ENCODE data around the gene UBN2. TPM values are rescaled to one million over a fixed set of nuclear protein-coding genes. Genes with fewer than 3 reads are reported as not detected.
A peak's percentile ranks its signal among the peaks of the same experiment; 100 is the strongest.

The UBN2 gene
- total RNA-seq, 1 donor = 9.8 TPM

- H3K27ac ChIP-seq (ENCODE audit: low read depth, low read length) = peak overlapping the region; percentile 81
- peak overlapping the region; percentile 53 for H2AFZ ChIP-seq (ENCODE audit: low read length)
- no peak overlapping the region for H3K4me2 ChIP-seq (ENCODE audit: insufficient read depth, low read length)
Measured at GRCh38 chr7:139246494-139246893, 15.5 kb downstream of the UBN2 start.

GRCh38 chr7:139246905-139247304 is 15.9 kb downstream of the UBN2 start:
- Histone ChIP-seq H3K27ac (ENCODE audit: low read depth, low read length) (peak overlapping the region; percentile 81), H3K79me2 (ENCODE audit: insufficient read depth, low read length) (peaks cover 12% of the 10 kb centered on the region)

More at GRCh38 chr7:139246494-139246893, 15.5 kb downstream of the UBN2 start:
- H4K20me1 ChIP-seq (ENCODE audit: insufficient read depth, low read length) = peaks cover 5% of the 10 kb centered on the region
- TF ChIP-seq CTCF (IDR thresholded peaks at IDR 0.05; ENCODE audit: extremely low read depth, low read depth, low read length) = no peak
- no peaks in the 10 kb centered on the region for H3K9me3 ChIP-seq (ENCODE audit: low read depth, low read length)
- DNase-seq (ENCODE audit: insufficient read length, low spot score, missing footprints) = no peak
- peaks cover 36% of the 10 kb centered on the region for H3K36me3 ChIP-seq (ENCODE audit: insufficient read depth, low read length)
- peaks cover 14% of the 10 kb centered on the region for H3K4me1 ChIP-seq (ENCODE audit: insufficient read depth, low read length)
- peak overlapping the region; percentile 6 for H3K4me3 ChIP-seq (ENCODE audit: insufficient read depth, low read length)
- no peaks in the 10 kb centered on the region for H3K27me3 ChIP-seq (ENCODE audit: insufficient read depth, low read length)
- H3K79me2 ChIP-seq (ENCODE audit: insufficient read depth, low read length) = peaks cover 12% of the 10 kb centered on the region

GRCh38 chr7:139249179-139249810 is 18.3 kb downstream of the UBN2 start:
- Histone ChIP-seq H3K27me3 (ENCODE audit: insufficient read depth, low read length) (no peaks in the 10 kb centered on the region), H3K36me3 (ENCODE audit: insufficient read depth, low read length) (peaks cover 39% of the 10 kb centered on the region), H3K4me2 (ENCODE audit: insufficient read depth, low read length) (no peak overlapping the region), H3K79me2 (ENCODE audit: insufficient read depth, low read length) (peaks cover 17% of the 10 kb centered on the region), H2AFZ (ENCODE audit: low read length) (no peak overlapping the region), H4K20me1 (ENCODE audit: insufficient read depth, low read length) (no peaks in the 10 kb centered on the region), H3K4me3 (ENCODE audit: insufficient read depth, low read length) (no peak overlapping the region), H3K9me3 (ENCODE audit: low read depth, low read length) (no peaks in the 10 kb centered on the region), H3K4me1 (ENCODE audit: insufficient read depth, low read length) (peaks cover 14% of the 10 kb centered on the region), H3K27ac (ENCODE audit: low read depth, low read length) (no peak overlapping the region)
- no peak for TF ChIP-seq CTCF (IDR thresholded peaks at IDR 0.05; ENCODE audit: extremely low read depth, low read depth, low read length)
- no peak for DNase-seq (ENCODE audit: insufficient read length, low spot score, missing footprints)

More at GRCh38 chr7:139246905-139247304, 15.9 kb downstream of the UBN2 start:
- DNase-seq (ENCODE audit: insufficient read length, low spot score, missing footprints) = peak; percentile 95
- Histone ChIP-seq H3K4me3 (ENCODE audit: insufficient read depth, low read length) (peak overlapping the region; percentile 6), H3K27me3 (ENCODE audit: insufficient read depth, low read length) (no peaks in the 10 kb centered on the region), H3K4me1 (ENCODE audit: insufficient read depth, low read length) (peaks cover 14% of the 10 kb centered on the region), H2AFZ (ENCODE audit: low read length) (peak overlapping the region; percentile 53), H4K20me1 (ENCODE audit: insufficient read depth, low read length) (peaks cover 5% of the 10 kb centered on the region), H3K36me3 (ENCODE audit: insufficient read depth, low read length) (peaks cover 36% of the 10 kb centered on the region), H3K9me3 (ENCODE audit: low read depth, low read length) (no peaks in the 10 kb centered on the region), H3K4me2 (ENCODE audit: insufficient read depth, low read length) (peak overlapping the region; percentile 16)
- TF ChIP-seq CTCF (IDR thresholded peaks at IDR 0.05; ENCODE audit: extremely low read depth, low read depth, low read length) = no peak

GRCh38 chr7:139252451-139252850 is 21.4 kb downstream of the UBN2 start:
- peaks cover 6% of the 10 kb centered on the region for H3K4me1 ChIP-seq (ENCODE audit: insufficient read depth, low read length)
- peak overlapping the region; percentile 47 for H3K27ac ChIP-seq (ENCODE audit: low read depth, low read length)
- no peak overlapping the region for H3K4me2 ChIP-seq (ENCODE audit: insufficient read depth, low read length)
- H3K4me3 ChIP-seq (ENCODE audit: insufficient read depth, low read length) = no peak overlapping the region
- no peaks in the 10 kb centered on the region for H3K27me3 ChIP-seq (ENCODE audit: insufficient read depth, low read length)
- H4K20me1 ChIP-seq (ENCODE audit: insufficient read depth, low read length) = no peaks in the 10 kb centered on the region
- no peaks in the 10 kb centered on the region for H3K9me3 ChIP-seq (ENCODE audit: low read depth, low read length)
- H3K36me3 ChIP-seq (ENCODE audit: insufficient read depth, low read length) = peaks cover 22% of the 10 kb centered on the region
- no peak overlapping the region for H2AFZ ChIP-seq (ENCODE audit: low read length)
- peak; percentile 63 for DNase-seq (ENCODE audit: insufficient read length, low spot score, missing footprints)
- peaks cover 14% of the 10 kb centered on the region for H3K79me2 ChIP-seq (ENCODE audit: insufficient read depth, low read length)
- TF ChIP-seq CTCF (IDR thresholded peaks at IDR 0.05; ENCODE audit: extremely low read depth, low read depth, low read length) = no peak

All from osteoblast (primary cell).